Measurements from ENCODE around the gene NAP1L1.

NAP1L1 gene

DNA sequence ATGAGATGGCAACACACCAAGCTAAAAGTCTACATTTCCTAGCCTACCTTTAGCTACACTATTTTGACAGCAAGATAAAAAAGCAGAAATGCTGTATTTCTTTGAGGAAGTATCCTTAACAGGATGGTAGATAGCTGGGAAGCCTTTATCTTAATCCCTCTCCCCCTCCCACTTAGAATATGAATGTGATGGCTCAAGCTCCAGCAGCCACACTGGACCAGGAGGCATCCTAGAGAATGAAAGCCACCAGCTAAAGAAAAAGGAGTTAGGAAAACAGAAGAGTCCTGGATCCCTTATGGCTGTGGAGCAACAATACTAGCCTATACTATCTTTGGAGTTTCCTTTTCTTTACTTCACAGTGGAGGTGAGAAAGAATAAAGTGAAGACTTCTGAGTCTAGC is 15.1 kb downstream of the NAP1L1 start:
- DNase-seq (ENCODE audit: low read depth in 1 of 2, low spot score in 1 of 2) = no peak
- no peak overlapping the region for H3K27ac ChIP-seq (replicated peaks)
- TF ChIP-seq SPI1 (IDR thresholded peaks at IDR 0.05; ENCODE audit: borderline replicate concordance, low read depth) = peak; percentile 33; the same call in 1 of the 2 replicates
- no peak for TF ChIP-seq GABPA (IDR thresholded peaks at IDR 0.05; ENCODE audit: low read depth)
- H3K27me3 ChIP-seq (ENCODE audit: insufficient read depth, poor library complexity, severe bottlenecking) = no peaks in the 10 kb centered on the region
- no peak overlapping the region for H3K4me3 ChIP-seq (replicated peaks; ENCODE audit: insufficient read depth, low read length)

DNA sequence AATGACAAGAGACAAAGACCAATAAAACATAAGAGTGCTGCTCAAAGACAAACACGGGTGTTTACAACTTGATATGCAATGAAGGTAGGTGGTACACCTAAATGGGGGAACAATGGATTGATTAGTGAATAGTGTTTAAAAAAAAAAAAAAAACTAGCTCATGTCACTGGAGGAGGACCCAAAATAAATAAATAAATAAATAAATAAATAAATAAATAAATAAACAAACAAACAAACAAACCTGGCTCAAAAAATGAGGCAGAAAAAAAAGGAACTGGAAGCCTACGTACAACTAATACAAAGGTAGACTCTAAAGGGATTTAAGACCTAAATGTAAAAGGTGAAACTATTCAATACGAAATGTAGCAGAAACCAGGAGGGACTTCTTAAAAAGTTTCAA is 18.6 kb downstream of the NAP1L1 start:
- no peak overlapping the region for H3K27ac ChIP-seq (replicated peaks)
- H3K27me3 ChIP-seq (ENCODE audit: insufficient read depth, poor library complexity, severe bottlenecking) = no peaks in the 10 kb centered on the region
- DNase-seq (ENCODE audit: low read depth in 1 of 2, low spot score in 1 of 2) = no peak
- TF ChIP-seq, protein P1, sequence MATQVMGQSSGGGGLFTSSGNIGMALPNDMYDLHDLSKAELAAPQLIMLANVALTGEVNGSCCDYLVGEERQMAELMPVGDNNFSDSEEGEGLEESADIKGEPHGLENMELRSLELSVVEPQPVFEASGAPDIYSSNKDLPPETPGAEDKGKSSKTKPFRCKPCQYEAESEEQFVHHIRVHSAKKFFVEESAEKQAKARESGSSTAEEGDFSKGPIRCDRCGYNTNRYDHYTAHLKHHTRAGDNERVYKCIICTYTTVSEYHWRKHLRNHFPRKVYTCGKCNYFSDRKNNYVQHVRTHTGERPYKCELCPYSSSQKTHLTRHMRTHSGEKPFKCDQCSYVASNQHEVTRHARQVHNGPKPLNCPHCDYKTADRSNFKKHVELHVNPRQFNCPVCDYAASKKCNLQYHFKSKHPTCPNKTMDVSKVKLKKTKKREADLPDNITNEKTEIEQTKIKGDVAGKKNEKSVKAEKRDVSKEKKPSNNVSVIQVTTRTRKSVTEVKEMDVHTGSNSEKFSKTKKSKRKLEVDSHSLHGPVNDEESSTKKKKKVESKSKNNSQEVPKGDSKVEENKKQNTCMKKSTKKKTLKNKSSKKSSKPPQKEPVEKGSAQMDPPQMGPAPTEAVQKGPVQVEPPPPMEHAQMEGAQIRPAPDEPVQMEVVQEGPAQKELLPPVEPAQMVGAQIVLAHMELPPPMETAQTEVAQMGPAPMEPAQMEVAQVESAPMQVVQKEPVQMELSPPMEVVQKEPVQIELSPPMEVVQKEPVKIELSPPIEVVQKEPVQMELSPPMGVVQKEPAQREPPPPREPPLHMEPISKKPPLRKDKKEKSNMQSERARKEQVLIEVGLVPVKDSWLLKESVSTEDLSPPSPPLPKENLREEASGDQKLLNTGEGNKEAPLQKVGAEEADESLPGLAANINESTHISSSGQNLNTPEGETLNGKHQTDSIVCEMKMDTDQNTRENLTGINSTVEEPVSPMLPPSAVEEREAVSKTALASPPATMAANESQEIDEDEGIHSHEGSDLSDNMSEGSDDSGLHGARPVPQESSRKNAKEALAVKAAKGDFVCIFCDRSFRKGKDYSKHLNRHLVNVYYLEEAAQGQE (IDR thresholded peaks at IDR 0.05; ENCODE audit: insufficient replicate concordance, low read depth) = no peak
- TF ChIP-seq CTCF (IDR thresholded peaks at IDR 0.05; ENCODE audit: insufficient read depth, low read length) = no peak
- no peak for TF ChIP-seq POLR2AphosphoS5 (IDR thresholded peaks at IDR 0.05; ENCODE audit: low read depth)
- no peak for TF ChIP-seq SPI1 (IDR thresholded peaks at IDR 0.05; ENCODE audit: borderline replicate concordance, low read depth)
- TF ChIP-seq GABPA (IDR thresholded peaks at IDR 0.05; ENCODE audit: low read depth) = no peak
- no peak overlapping the region for H3K4me3 ChIP-seq (replicated peaks; ENCODE audit: insufficient read depth, low read length)

DNA sequence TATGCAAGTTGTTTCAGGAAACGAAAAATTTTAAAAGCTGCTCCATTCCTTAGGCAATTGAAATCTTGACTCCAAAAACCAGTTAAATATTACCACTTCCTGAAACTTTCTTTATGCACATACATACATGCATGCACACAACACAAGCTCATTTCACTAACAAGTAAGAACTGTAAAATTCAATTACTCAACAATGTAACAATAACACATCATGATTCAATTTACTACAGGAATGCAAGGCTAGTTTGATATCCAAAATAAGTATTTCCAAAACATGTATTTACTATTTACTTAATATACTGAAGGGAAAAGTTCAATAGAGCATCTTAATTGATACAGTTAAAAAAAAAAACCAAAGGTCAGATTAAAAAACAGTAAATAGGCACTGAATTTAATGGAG is 19.6 kb downstream of the NAP1L1 start:
- no peak for DNase-seq (ENCODE audit: low read depth in 1 of 2, low spot score in 1 of 2)
- H3K4me3 ChIP-seq (replicated peaks; ENCODE audit: insufficient read depth, low read length) = no peak overlapping the region
- H3K27me3 ChIP-seq (ENCODE audit: insufficient read depth, poor library complexity, severe bottlenecking) = no peaks in the 10 kb centered on the region
- no peak overlapping the region for H3K27ac ChIP-seq (replicated peaks)
- TF ChIP-seq GABPA (IDR thresholded peaks at IDR 0.05; ENCODE audit: low read depth) (no peak), SPI1 (IDR thresholded peaks at IDR 0.05; ENCODE audit: borderline replicate concordance, low read depth) (no peak), POLR2AphosphoS5 (IDR thresholded peaks at IDR 0.05; ENCODE audit: low read depth) (no peak), CTCF (IDR thresholded peaks at IDR 0.05; ENCODE audit: insufficient read depth, low read length) (no peak)
- TF ChIP-seq, protein P1 (IDR thresholded peaks at IDR 0.05; ENCODE audit: insufficient replicate concordance, low read depth) = no peak

- Histone ChIP-seq H3K27ac (replicated peaks) (0 out of 2 replicates have a peak overlapping the region, but pooled peaks have one; percentile 15), H3K27me3 (ENCODE audit: insufficient read depth, poor library complexity, severe bottlenecking) (no peaks in the 10 kb centered on the region), H3K4me3 (replicated peaks; ENCODE audit: insufficient read depth, low read length) (no peak overlapping the region)
- no peak for TF ChIP-seq POLR2AphosphoS5 (IDR thresholded peaks at IDR 0.05; ENCODE audit: low read depth)
- no peak for TF ChIP-seq CTCF (IDR thresholded peaks at IDR 0.05; ENCODE audit: insufficient read depth, low read length)
- TF ChIP-seq GABPA (IDR thresholded peaks at IDR 0.05; ENCODE audit: low read depth) = no peak
- no peak for TF ChIP-seq SPI1 (IDR thresholded peaks at IDR 0.05; ENCODE audit: borderline replicate concordance, low read depth)
- TF ChIP-seq, protein P1 (IDR thresholded peaks at IDR 0.05; ENCODE audit: insufficient replicate concordance, low read depth) = no peak
- DNase-seq (ENCODE audit: low read depth in 1 of 2, low spot score in 1 of 2) = no peak
These were observed 24.4 kb downstream of the NAP1L1 start for GRCh38 chr12:76060111-76060510.
